PFSK-1 (cell line): Measurements from ENCODE around the gene CALHM4.

Experiments used
- FOXP2 ChIP-seq: optimal IDR thresholded peaks from 2 replicates; pipeline ENCODE3; 2011; ENCODE audit warnings: borderline replicate concordance, control low read depth, inconsistent platforms; ENCODE audit not compliant: insufficient read depth; ENCODE audit errors: extremely low read length, extremely low read depth
- POLR2AphosphoS5 ChIP-seq: IDR thresholded peaks from 2 replicates; pipeline ENCODE4 v1.6.1; 2012; ENCODE audit warnings: low read depth, mild to moderate bottlenecking, control low read depth, low read length, moderate library complexity
- REST ChIP-seq, 2 experiments: IDR thresholded peaks; 2 replicates each; pipeline versions ENCODE4 v1.6.1 to v1.8.0; 2011 to 2012; ENCODE audit warnings: low read depth in 2 of 2, low read length in 2 of 2, control low read depth in 1 of 2, inconsistent platforms in 1 of 2, mild to moderate bottlenecking in 1 of 2, moderate library complexity in 1 of 2; ENCODE audit not compliant: insufficient read depth in 1 of 2
- SIN3A ChIP-seq: IDR thresholded peaks from 2 replicates; pipeline ENCODE4 v1.6.1; 2012; ENCODE audit warnings: mild to moderate bottlenecking, low read length, moderate library complexity, borderline replicate concordance; ENCODE audit not compliant: insufficient read depth
- TAF1 ChIP-seq: IDR thresholded peaks from 2 replicates; pipeline ENCODE4 v1.6.1; 2012; ENCODE audit warnings: low read length, control low read depth, borderline replicate concordance; ENCODE audit not compliant: insufficient read depth

- TF ChIP-seq POLR2AphosphoS5 (no peak), TAF1 (no peak), REST (IDR thresholded peaks at IDR 0.05; ENCODE audit: insufficient read depth in 1 of 2, low read depth in 2 of 2, low read length in 2 of 2) (no peak), SIN3A (no peak), FOXP2 (no peak)
These were observed at the start of gene CALHM4 for GRCh38 chr6:116553451-116553850.
